A673 (cell line): Measurements from ENCODE around the gene OCIAD1. TPM values are rescaled to one million over a fixed set of nuclear protein-coding genes. Genes with fewer than 3 reads are reported as not detected.

ENCODE experiments used
- BruUV-seq: library from RNA; stranded (reverse); fragments of 400-500 nt; replicated peaks from 2 replicates; lab custom pipeline; 2021; lab: Mats Ljungman, UMichigan
- CTCF ChIA-PET: fragments of 300-600 bp; sonication (Branson Sonifier 250); formaldehyde crosslinking; loops from one replicate; lab custom pipeline; 2022; ENCODE audit warnings: antibody characterized with exemption; lab: Charles Lee
- POLR2A ChIA-PET: fragments of 300-600 bp; sonication (Branson Sonifier 250); formaldehyde crosslinking; loops from one replicate; lab custom pipeline; 2022; ENCODE audit warnings: antibody characterized with exemption; ENCODE audit not compliant: low non-redundant PET; lab: Charles Lee
- DNase-seq: peaks from one replicate; pipeline ENCODE4 v3.0.0-alpha.2; 2015; ENCODE audit warnings: low spot score
- H3K27ac ChIP-seq: fragments of 200-600 bp; sonication (generic); 2 replicates; pipeline ENCODE4 v1.5.1; 2016; ENCODE audit warnings: mixed run types, low read depth, mild to moderate bottlenecking, mixed read lengths, antibody characterized with exemption, low read length; ENCODE audit not compliant: poor library complexity, severe bottlenecking
- H3K27me3 ChIP-seq: fragments of 200-600 bp; sonication (generic); replicated peaks from 2 replicates; pipeline ENCODE4 v1.6.1; 2017; ENCODE audit warnings: mixed run types, low read depth, mild to moderate bottlenecking, mixed read lengths, antibody characterized with exemption, low read length; ENCODE audit not compliant: insufficient read depth, poor library complexity
- H3K36me3 ChIP-seq: fragments of 200-600 bp; sonication (generic); 2 replicates; pipeline ENCODE4 v1.6.1; 2016; ENCODE audit warnings: mixed run types, mild to moderate bottlenecking, mixed read lengths, antibody characterized with exemption, low read length; ENCODE audit not compliant: insufficient read depth, poor library complexity, severe bottlenecking
- H3K4me1 ChIP-seq: fragments of 200-600 bp; sonication (generic); 2 replicates; pipeline ENCODE4 v1.6.1; 2017; ENCODE audit warnings: mixed run types, mild to moderate bottlenecking, mixed read lengths, antibody characterized with exemption, low read length; ENCODE audit not compliant: insufficient read depth, poor library complexity, severe bottlenecking
- H3K4me3 ChIP-seq: fragments of 200-600 bp; sonication (generic); 2 replicates; pipeline ENCODE4 v1.5.1; 2016; ENCODE audit warnings: low read depth, mixed run types, mild to moderate bottlenecking, mixed read lengths, low read length; ENCODE audit not compliant: poor library complexity, severe bottlenecking
- H3K9me3 ChIP-seq: fragments of 200-600 bp; sonication (generic); 2 replicates; pipeline ENCODE4 v1.6.1; 2016; ENCODE audit warnings: mixed run types, low read depth, mild to moderate bottlenecking, mixed read lengths, antibody characterized with exemption, low read length; ENCODE audit not compliant: poor library complexity, severe bottlenecking
- EZH2 ChIP-seq: fragments of 200-600 bp; sonication (generic); IDR thresholded peaks from 2 replicates; pipeline ENCODE4 v1.6.1; 2017; ENCODE audit warnings: borderline replicate concordance, low read depth, mild to moderate bottlenecking, mixed read lengths, antibody characterized with exemption, low read length; ENCODE audit not compliant: poor library complexity, severe bottlenecking
- intact Hi-C: fragments of 100-400 bp; cut with micrococcal nuclease; formaldehyde crosslinking; loops from one replicate; pipeline ENCODE4 v1.10.0; 2022; ENCODE audit not compliant: unreplicated experiment
- total RNA-seq: library from RNA; stranded (reverse); gene quantifications from 2 replicates; pipeline ENCODE4 v1.2.3, GENCODE V29; 2021
- TF ChIP-seq, protein P1 (sequence below): fragments of 300-800, 200-600 bp; sonication (generic); conservative IDR thresholded peaks from 2 replicates; pipeline ENCODE4 v1.5.1; 2017; ENCODE audit warnings: low read depth, mild to moderate bottlenecking, antibody characterized with exemption, low read length, moderate library complexity, mixed read lengths

OCIAD1 gene
- total RNA-seq, 1 experiment from 2014 or later, result 138 TPM

GRCh38 chr4:48796191-48796926 lies 34.5 kb upstream of the OCIAD1 start:
- Histone ChIP-seq H3K4me1 (no peaks in the 10 kb centered on the region), H3K4me3 (no peak overlapping the region), H3K36me3 (no peaks in the 10 kb centered on the region), H3K27me3 (no peaks in the 10 kb centered on the region), H3K9me3 (no peaks in the 10 kb centered on the region), H3K27ac (no peak overlapping the region)
- POLR2A ChIA-PET, result no interaction called here
- BruUV-seq, result no TSS peak
- CTCF ChIA-PET, result no interaction called here
- TF ChIP-seq, protein P1, sequence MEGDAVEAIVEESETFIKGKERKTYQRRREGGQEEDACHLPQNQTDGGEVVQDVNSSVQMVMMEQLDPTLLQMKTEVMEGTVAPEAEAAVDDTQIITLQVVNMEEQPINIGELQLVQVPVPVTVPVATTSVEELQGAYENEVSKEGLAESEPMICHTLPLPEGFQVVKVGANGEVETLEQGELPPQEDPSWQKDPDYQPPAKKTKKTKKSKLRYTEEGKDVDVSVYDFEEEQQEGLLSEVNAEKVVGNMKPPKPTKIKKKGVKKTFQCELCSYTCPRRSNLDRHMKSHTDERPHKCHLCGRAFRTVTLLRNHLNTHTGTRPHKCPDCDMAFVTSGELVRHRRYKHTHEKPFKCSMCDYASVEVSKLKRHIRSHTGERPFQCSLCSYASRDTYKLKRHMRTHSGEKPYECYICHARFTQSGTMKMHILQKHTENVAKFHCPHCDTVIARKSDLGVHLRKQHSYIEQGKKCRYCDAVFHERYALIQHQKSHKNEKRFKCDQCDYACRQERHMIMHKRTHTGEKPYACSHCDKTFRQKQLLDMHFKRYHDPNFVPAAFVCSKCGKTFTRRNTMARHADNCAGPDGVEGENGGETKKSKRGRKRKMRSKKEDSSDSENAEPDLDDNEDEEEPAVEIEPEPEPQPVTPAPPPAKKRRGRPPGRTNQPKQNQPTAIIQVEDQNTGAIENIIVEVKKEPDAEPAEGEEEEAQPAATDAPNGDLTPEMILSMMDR, result no peak
- no peak for TF ChIP-seq EZH2
- intact Hi-C loops, result no loop called here
- no peak for DNase-seq

DNA sequence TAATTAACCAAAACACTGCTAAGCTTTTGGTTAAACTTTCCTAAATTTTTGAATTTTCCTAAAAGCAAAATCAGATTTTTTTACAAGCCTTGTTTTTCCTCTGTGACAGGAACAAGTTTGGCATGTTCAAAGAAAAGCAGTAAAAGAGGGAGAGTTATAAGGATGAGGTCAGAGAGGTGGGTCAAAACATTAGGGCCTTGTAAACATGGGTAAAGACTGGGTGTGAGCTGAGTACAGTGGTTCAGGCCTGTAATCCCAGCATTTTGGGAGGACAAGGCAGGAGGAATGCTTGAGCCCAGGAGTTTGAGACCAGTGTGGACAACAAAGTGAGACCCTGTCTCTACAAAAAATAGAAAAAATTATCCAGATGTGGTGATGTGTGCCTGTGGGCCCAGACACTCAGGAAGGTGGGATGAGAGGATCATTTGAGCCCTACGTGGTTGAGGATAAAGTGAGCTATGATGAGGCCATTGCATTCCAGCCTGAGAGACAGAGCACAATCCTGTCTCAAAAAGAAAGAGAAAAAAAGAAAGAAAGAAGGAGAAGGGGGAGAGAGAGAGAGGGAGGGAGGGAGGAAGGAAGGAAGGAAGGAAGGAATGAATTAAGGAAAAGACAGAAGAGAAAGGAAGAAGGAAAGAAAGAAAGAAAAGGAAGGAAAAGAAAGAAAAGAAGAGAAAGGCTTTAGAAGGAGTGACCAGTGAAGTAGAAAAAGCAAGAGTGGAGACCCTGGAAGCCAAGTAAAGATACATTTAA lies 33.8 kb upstream of the OCIAD1 start:
- H3K27me3 ChIP-seq, result no peaks in the 10 kb centered on the region
- TF ChIP-seq, protein P1, result no peak
- no peak for TF ChIP-seq EZH2
- H3K36me3 ChIP-seq, result no peaks in the 10 kb centered on the region
- BruUV-seq, result no TSS peak
- POLR2A ChIA-PET, result no interaction called here
- DNase-seq, result no peak
- no peak overlapping the region for H3K4me3 ChIP-seq
- CTCF ChIA-PET, result no interaction called here
- H3K4me1 ChIP-seq, result no peaks in the 10 kb centered on the region
- intact Hi-C loops, result no loop called here
- no peaks in the 10 kb centered on the region for H3K9me3 ChIP-seq
- no peak overlapping the region for H3K27ac ChIP-seq

DNA sequence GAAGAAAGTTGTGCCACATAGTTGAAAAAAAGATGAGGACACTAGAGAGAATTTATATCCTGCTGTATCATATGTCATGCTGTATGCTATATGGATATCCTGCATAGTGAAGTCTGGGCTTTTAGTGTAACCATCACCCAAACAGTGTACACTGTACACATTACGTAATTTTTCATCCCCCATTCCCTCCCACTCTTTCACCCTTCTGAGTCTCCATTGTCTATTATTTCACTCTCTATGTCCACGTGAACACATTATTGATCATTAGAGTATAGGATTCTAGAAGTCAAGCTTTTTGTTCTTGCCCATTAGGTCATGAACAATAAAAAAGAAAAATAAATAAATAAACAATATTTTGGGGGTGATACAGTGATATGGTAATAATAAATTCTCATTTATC lies 32.8 kb upstream of the OCIAD1 start:
- CTCF ChIA-PET, result no interaction called here
- intact Hi-C loops, result no loop called here
- POLR2A ChIA-PET, result no interaction called here

More for the DNA sequence above, 32.8 kb upstream of the OCIAD1 start:
- TF ChIP-seq, protein P1, result no peak
- TF ChIP-seq EZH2, result no peak
- no peak for DNase-seq
- Histone ChIP-seq H3K27ac (no peak overlapping the region), H3K9me3 (no peaks in the 10 kb centered on the region), H3K4me1 (no peaks in the 10 kb centered on the region), H3K36me3 (no peaks in the 10 kb centered on the region), H3K27me3 (no peaks in the 10 kb centered on the region), H3K4me3 (no peak overlapping the region)
- no TSS peak for BruUV-seq
